Measurements from ENCODE around the gene RNF223.

- TF ChIP-seq CTCF (IDR thresholded peaks at IDR 0.05), result no peak
- no peak for TF ChIP-seq SP1 (CRISPR knock-in tag; conservative IDR thresholded peaks at IDR 0.05)
- TF ChIP-seq JUN (CRISPR knock-in tag; IDR thresholded peaks at IDR 0.05), result no peak
- TF ChIP-seq FOXJ3 (CRISPR knock-in tag; IDR thresholded peaks at IDR 0.05; ENCODE audit: borderline replicate concordance), result no peak
- TF ChIP-seq ETV6 (CRISPR knock-in tag; IDR thresholded peaks at IDR 0.05), result no peak
- TF ChIP-seq FOXK1 (CRISPR knock-in tag; IDR thresholded peaks at IDR 0.05), result no peak
- TF ChIP-seq ZBTB43 (CRISPR knock-in tag; IDR thresholded peaks at IDR 0.05), result no peak
- no peak for TF ChIP-seq AFF4 (CRISPR knock-in tag; IDR thresholded peaks at IDR 0.05; ENCODE audit: borderline replicate concordance)
- no peak for TF ChIP-seq MXD4 (CRISPR knock-in tag; IDR thresholded peaks at IDR 0.05; ENCODE audit: borderline replicate concordance)
- TF ChIP-seq SMAD3 (CRISPR knock-in tag; IDR thresholded peaks at IDR 0.05; ENCODE audit: borderline replicate concordance), result no peak
- no peak for TF ChIP-seq CBFB (CRISPR knock-in tag; IDR thresholded peaks at IDR 0.05; ENCODE audit: low read depth)
- TF ChIP-seq TCF7 (CRISPR knock-in tag; IDR thresholded peaks at IDR 0.05; ENCODE audit: low read depth), result no peak
- no peak for TF ChIP-seq USF1 (CRISPR knock-in tag; IDR thresholded peaks at IDR 0.05)
- TF ChIP-seq NR2C2 (CRISPR knock-in tag; IDR thresholded peaks at IDR 0.05), result no peak
Observed at GRCh38 chr1:1027791-1028190, 46.3 kb downstream of the RNF223 start.
